CD4-positive, alpha-beta T cell treated with Interleukin-17A for 4 hours (primary cell): Measurements from ENCODE around the gene FUZ.

Source experiments
- DNase-seq: peaks from one replicate; pipeline ENCODE4 v3.0.0-alpha.2; 2020; ENCODE audit warnings: mixed read lengths

The FUZ gene, protein sequence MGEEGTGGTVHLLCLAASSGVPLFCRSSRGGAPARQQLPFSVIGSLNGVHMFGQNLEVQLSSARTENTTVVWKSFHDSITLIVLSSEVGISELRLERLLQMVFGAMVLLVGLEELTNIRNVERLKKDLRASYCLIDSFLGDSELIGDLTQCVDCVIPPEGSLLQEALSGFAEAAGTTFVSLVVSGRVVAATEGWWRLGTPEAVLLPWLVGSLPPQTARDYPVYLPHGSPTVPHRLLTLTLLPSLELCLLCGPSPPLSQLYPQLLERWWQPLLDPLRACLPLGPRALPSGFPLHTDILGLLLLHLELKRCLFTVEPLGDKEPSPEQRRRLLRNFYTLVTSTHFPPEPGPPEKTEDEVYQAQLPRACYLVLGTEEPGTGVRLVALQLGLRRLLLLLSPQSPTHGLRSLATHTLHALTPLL

DNA sequence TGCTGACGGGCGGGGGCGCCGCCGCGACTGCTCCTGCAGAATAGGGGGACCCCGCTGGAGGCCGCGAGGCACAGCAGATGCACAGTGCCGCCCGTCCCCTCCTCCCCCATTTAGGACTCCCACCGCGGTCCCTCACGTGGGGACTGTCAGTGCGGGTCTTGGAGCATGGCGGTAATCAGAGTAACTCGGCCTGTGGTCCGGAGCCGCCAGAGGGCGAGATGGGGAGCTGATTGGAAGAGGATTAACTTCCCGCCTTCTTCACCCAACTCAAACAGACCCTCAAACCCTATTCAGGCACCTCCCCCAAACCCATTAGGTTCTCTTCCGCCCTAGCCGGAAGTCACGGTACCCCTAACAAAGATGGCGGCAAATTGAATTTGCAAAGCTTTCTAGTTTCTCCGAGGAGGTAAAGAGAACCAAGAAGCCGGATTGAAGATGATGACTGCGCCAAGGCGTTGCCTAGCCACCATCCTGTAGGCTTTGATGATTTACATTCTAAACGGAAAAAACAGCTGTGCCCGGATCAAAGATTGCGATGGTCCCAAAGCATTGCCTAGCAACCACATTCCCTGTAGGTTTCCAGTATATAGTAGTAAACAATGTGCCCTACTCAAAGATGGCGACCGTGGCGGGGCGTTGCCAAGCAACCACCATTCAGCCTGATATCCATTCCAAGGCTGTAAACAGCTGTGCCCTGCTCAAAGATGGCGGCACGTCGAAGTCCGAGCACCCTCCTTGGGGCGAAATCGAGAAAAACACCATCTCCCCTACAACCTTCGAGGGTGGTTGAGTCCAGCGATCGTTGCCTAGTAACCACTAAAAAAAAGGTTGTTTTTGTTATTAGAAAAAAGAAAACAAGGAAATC is at the start of gene FUZ:
Gene FUZ, minus strand, starts transcription at position 296 of the 865 bp plus-strand sequence. Its CDS starts 186 bp downstream, at position 110.
- peak; percentile 95 for DNase-seq

DNA sequence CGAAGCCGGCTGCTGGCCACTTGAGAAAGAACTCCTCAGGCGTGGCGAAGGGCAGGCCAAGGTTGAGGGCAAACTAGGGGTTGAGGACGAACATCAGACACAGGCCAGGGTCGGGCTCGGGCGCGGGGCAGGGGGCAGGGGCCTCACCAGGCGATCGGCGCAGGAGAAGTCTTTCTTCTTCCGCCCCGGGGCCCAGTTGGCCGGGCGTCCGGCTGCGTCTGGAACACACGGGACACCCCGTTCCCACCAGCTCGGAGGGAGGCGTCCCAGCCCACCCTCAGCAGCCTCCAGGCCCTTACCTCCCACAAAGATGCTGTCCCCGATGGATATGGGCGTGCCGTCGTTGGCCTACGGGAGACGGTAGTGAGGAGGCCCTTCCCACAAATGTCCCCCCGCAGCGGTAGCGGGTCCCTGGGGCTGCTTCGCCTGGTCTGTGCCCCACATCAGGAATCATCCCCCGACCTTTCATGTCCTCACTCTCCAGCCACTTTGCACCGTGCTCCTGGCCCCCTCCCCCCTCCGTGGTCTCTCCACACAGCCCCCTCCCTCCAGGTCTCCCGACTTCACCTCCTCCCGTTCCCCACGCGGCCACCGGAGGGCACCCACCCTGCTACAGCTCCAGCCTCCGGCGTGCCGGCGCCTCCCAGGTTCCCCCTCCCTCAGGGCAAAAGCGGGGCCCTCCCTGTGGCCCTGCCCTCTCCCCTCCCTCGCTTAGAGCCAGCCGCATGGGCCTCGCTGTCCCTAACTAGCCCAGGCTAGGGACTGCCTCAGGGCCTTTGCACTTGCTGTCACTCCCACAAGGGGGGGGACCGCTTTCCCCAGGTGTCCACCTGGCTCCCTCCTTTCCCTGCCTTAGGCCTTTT is 49.5 kb upstream of the FUZ start:
- peak; percentile 32 for DNase-seq

DNA sequence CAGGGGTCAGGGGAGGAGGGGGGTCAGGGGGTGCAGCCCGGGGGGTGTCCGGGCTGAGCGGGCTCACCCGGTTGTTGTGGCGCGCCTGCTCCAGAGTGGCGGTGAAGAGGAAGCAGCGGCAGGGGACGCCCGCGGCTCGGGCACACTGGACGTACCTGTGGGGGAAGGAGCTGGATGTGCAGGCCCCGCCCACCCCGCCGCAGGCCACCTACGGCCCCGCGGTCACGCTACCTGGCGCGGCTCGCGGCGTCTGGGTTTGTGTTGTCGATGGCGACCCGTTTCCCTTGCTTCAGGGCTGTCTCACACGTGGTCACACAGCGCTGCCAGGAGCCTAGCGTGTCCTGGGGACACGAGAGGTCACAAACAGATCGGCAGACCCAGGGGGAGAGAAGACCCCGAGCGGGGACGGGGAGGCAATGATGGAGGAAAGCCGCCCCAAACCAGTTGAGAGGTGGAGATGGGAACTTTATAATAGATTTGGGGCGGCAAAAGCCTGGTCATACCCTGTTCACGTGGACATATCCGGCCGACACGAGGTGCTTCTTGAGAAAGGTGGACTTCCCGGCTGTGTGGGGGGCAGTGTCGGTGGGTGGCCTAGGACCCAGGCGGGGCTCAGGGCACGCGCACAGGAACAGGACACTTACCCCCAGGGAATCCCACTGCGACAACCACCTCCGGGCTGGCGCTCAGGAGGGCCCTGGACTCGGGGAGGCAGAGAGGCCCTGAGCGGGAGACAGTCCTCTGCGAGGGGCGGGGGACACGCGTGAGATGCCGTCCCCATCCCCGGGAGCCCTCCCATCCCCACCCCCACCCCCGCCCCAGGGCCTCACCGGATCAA is 48.7 kb upstream of the FUZ start:
- DNase-seq, result no peak

DNA sequence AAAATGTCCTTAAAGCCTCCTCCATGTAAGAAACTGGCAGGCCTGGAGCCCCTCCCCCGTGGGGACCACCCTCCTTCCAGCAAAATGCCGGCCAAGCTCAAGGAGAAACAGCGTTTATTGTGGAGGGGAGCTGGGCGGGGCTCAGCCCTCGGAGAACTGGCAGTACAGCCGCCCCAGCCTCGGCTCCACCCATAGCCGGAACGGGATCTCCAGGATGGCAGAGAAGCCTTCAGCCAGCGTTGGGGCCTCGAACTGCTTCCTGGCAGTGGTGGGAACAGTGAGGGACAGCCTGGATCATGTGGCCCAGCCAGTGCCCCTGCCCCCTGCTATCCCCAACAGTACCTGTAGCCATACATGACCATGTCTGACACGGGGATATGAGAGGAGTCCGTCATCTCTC is 48.0 kb upstream of the FUZ start:
- DNase-seq, result no peak

DNA sequence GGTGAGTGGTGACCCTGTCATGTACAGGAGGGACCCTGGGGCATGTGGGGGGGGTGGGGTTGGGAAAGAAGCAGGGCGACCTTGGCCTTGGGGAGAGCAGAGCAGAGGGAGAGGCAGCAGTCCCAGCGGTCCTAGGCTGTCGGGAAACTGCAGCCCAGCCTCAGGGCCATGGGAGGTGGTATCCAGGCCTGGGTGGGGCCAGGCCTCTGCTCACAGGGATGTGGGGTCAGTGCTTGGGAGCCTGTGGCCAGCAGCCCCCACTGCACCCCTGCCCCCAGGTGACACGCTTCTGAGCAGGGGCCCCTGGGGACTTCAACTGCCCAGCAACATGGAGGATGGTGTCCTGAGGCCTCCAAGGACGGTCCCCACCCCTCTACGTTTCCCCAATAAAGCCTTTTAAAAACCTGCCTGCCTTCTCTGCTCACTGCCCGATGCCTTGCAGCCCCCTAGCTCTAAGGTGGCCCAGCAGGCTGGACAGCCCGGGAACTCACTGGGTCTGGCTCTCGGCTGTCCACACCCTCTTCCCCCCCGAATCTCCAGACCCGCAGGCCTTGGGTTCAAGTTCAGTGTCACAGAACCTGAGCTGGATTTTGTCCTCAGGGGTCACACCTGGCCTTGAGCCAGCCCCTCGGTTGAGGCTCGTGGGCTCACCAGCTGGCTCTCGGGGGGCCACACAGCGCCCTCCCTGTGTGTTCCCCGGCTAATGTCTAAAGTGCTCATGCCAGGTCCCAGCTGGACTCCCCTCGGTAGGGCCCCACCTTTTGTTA is 47.4 kb upstream of the FUZ start:
- DNase-seq, result no peak

DNA sequence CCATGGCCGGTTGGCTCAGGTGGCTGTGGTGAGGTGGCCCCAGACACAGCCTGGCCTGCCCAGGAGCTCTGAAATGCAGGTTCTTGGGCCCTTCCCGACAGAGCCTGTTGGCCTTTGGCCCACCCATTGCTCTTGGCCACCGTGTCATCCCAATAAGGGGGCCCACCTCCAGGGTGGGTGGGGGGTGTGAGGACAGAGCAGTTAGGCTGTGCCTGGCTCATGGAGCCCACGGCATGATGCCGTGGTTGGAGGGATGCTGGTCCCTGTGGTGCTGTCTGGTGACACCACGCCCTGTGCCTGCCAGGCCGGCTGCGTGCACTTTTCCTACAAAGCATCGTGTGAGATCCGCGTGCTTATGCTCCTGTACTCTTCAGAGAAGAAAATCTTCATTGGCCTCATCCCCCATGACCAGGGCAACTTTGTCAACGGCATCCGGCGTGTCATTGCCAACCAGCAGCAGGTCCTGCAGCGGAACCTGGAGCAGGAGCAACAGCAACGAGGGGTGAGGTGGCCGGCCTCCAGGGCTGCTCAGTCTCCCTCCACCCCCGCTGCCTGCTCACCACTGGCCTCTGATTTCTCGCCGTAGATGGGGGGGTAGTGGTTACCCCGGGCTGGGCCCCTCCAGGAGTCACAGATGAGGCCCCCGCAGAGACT is 46.7 kb upstream of the FUZ start:
- no peak for DNase-seq

DNA sequence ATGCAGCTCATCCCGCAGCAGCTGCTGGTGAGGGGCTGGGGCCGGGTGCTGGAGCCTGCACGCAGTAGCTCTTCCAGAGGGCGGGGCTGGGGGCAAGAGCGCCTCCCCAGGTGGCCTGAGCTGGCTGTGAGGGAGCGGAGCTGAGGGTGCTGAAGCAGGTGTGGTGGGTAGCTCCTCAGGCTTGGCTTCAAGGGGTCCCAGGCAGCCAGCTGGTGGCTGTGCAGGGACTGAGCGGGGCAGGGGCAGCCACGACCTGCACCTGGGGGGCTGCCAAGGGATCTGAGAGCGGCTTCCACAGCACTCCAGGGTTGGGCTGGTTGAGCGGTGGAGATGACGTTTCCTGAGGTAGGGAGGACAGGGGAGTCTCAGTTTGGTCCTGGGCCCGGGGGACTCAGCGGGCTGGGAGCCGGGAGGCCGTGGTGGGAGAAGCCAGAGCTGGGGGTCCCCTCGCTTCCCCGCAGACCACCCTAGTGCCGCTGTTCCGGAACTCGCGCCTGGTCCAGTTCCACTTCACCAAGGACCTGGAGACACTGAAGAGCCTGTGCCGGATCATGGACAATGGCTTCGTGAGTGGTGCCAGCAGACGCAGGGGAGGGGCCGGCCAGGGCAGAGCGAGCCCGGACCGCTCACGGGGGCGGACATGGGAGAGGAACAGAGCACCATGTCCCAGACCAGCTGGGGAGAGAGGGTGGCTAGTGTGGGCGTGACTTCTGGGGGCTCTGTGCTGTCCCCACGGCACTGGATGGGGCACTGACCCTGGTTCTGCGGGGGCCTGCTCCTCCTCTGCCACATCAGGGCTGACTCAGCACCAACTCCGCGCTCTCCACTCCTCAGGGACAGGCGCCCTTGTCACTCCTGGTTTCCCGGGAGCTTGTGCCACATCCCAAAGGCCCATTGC is 45.2 kb upstream of the FUZ start:
- DNase-seq, result no peak

DNA sequence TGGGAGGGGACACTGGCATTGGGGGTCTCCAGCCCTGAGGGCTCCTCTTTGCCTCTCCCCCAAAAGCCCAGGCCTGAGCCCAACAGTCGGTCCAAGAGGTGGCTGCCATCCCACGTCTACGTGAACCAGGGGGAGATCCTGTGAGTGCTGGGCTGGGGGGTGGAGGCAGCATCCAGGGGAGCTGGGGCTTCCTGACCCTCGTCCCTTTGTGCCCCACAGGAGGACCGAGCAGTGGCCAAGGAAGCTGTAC is 44.7 kb upstream of the FUZ start:
- DNase-seq, result no peak

DNA sequence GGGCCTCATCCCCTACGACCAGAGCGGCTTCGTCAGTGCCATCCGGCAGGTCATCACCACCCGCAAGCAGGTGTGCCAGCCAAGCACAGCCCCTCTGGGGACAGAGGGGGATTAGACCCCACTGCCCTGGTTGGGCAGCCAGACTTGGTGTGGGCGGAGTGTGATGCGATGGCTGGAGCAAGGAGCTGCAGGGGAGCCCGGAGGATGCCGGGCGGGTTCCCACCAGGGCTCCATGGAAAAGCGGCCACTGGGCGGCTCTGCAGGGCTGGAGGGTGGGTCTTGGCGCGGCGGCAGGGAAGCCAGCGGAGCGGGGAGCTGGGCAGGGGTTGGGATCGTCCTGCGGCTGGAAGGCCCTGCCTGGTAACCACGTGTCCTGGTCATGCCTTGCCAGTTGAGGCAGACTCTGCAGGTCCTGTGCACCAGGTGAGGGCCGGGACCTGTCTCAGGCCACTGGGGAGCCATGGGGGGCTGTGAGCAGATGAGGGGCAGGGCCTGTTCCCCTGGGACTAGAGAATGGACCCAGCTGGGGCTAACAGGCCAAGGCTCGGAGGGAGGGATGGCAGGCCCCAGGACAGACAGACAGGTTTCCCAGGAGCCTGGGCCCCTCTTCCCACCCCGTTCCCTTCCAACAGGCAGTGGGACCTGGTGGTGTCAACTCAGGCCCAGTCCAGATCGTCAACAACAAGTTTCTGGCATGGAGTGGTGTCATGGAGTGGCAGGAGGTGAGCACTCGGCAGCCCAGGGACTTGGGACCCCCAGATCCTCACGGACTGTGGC is 44.2 kb upstream of the FUZ start:
- DNase-seq, result no peak

DNA sequence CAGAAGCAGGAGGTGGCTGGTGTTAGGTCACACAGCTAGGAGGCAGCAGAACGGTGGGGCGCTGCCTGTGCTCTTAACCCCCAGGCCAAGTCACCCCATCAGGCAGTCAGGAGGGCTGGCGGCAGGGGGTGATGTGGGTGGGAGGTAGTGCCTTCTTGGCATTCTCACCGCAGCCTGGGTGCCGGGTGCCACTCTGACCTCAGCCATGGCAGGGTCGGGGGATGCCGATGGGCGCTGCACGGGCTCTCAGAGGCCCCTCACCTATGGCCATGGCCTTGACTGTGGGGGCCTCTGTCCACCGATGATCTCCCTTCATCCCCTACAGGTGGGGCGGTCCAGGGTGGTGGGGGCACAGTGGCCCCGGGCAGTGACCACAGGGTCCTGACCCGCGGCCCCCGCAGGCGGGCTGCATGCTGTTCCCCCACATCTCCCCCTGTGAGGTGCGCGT is 43.5 kb upstream of the FUZ start:
- no peak for DNase-seq

DNA sequence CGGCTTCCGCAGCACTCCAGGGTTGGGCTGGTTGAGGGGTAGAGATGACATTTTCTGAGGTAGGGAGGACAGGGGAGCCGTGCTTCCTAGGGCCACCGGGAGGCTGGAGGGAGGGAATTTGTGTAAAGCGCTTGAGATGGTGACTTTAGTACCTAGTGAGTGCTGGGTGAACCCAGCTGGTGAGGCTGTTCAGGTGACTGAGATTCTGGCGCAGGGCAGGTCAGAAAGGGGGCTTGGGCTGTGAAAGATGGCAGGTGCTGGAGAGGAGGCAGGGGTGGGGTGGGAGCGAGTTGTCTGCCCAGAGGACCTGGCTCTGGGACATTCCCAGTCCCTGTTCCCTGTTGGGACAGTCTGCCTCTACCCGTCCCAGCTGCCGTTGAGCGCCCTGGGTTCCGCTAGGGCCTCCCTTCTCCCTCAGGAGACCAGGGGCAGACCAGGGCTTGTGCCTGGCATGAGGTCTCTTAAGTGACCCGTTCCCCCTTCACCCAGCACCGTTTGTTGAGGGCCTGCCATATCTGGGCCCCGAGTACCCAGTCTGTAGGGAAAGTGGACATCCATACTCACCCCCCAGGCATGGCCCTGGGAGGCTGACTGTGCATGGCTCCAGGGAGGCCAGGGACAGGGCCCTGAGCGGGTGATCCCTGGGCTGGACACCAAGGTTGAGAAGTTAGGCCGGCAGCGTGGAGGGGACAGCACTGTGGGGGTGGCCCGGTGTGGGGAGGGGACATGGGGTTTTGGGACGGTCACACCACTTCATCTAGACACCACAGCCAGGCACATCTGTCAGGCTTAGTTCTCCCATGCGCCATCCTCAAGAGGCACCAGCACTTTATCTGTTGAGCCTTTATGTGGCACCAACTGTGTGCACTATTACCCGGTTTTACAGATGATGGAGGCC is 42.8 kb upstream of the FUZ start:
- DNase-seq, result no peak

DNA sequence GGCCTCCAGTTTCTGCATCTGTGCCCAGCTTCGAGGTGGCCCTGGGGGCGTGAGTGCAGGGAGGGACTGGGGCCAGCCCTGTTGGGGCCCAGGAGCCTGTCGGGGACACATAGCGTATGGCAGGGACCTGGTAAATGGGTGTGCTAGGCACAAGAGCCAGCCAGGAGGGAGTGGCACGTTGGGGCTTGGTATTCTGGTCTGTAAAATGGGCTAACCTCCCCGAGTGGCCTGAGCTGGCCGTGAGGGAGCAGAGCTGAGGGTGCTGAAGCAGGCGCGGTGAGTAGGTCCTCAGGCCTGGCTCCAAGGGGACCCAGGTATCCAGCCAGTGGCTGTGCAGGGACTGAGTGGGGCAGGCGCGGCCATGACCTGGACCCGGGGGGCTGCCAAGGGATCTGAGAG is 42.2 kb upstream of the FUZ start:
- no peak for DNase-seq

DNA sequence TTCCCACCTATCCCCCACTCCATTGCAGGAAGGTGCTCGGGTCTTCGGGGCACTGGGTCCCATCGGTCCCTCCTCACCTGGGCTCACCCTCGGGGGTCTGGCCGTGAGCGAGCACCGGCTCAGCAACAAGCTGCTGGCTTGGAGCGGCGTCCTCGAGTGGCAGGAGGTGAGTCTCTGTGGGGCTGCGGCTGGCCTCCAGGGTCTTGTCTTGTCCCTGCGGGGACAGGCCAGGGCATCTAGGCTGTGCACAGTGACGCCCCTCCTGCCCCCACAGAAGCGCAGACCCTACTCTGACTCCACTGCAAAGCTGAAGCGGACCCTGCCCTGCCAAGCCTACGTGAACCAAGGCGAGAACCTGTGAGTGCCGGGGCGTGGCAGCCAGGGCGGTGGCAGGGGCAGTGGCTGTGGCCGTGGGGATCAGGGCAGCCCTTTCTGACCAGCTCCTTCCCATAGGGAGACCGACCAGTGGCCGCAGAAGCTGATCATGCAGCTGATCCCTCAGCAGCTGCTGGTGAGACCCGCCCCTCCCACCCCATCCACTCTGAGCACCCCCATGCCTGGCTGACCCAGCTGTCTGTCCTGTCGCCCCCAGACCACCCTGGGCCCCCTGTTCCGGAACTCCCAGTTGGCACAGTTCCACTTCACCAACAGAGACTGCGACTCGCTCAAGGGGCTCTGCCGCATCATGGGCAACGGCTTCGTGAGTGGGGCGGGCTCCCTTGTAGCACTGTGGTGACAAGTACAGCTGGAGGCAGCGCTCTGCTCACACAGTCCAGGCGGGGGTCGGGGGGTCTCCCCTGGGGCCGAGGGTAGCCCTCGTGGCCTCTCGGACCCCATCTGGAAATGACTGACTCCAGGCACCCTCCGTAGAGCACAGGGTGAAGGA is 41.5 kb upstream of the FUZ start:
- DNase-seq, result no peak

DNA sequence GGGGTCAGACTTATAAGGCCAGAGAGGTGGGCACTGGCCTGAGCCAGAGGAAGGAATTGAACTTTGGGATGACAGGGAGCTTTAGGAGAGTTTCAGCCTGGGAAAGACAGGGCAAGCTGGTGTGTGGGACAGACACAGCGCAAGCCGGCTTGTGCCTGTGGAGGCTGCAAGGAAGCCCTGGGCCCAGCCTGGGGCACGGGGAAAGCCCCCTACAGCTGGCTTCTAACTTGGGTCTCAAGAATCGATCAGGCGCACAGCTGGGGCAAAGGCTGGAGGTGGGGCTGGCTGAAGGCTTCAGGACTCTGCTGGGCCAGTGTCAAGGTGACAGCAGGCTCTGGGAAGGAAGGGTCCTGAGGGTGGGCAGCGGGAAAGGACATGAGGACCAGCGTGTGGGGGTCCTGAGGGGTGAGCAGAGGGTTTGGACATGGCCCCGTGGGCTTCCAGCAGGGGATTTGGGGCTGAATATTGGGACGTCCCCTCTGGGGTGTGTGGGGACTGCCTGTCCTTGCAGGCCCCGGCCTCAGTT is 40.8 kb upstream of the FUZ start:
- DNase-seq, result no peak

DNA sequence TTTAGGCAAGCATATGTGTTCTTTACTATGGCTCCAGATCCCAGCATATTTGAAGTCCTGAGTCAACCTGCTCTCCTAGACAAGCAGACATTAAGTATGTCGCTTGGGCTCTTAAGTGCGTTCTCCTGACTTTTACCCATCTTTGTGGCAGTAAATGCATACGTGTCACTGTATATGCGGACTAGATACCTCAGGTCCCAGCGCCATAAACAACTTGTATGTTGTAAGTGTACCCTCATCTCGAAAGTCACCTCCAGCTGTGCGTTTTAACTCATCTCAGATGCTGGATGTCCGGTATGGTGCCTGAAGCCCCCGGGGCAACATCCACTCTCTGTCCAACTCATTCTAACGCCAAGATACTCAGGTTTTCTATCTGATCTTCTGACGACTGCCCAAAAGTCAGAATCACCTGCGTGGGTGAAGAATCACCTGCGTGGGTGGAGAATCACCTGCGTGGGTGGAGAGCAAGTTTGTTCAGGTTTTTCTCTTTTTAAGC is 39.6 kb upstream of the FUZ start:
- DNase-seq, result no peak

DNA sequence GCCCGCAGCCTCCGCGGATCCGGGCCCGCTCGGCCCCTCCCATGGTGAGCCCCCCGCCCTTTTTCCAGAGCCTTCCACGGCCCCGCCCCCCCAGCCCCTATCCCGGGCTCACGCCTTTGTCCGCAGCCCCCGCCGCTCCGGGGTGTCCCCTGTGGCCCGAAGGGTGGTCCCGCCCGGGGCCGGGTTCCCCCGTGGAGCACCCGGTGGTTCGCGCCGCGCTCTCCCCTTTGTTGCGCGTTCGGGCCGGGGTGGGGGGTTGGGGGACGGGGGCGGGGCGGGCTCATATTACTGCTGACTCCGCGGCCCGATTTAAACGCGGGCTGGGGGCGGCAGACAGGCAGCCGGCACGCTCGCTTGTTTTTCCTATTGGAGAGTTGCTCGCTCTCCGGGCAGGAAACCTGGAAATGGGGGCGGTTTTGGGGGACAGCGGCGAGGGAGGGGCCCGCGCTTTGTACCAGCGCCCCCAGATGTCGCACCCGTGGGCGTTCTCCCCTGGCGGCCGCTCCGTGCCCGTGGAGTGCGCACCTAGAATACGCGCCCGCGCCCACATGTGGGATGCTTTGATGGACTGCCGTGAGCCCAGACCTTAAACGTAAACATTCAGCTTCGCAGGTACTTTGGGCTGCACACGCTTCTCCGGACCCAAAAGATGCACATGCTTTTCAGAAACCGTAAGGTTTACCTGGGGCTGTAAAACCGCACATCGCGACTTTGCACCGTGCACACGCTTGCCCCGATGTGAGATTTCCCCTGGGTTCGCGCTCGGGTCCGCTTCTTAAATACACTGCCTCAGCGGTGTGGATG is 38.6 kb upstream of the FUZ start:
- DNase-seq, result peak; percentile 58
